ENCODE data around the gene ROS1.
"Not testable (repeated sequence)": the region's sequence is repeated elsewhere in the genome, so short reads cannot be mapped to it uniquely, and the experiment has no call there.

Gene ROS1

DNA sequence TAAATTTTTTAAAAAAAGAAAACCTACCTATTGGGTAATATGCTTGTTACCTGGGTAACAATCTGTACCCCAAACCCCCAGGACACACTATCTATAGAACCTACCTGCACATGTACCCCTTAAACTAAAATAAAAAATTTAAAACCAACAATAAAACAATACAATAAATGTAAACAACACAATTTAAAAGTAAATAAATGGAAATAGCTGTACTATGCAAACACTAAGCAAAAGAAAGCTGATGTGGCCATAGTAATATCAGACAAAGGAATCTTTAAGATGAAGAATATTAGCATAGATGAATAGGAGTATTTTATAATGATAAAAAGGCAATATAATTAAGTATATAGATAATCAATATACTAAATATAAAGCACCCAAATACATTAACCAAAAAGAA is 50.3 kb downstream of the ROS1 start:
- no peak for DNase-seq

DNA sequence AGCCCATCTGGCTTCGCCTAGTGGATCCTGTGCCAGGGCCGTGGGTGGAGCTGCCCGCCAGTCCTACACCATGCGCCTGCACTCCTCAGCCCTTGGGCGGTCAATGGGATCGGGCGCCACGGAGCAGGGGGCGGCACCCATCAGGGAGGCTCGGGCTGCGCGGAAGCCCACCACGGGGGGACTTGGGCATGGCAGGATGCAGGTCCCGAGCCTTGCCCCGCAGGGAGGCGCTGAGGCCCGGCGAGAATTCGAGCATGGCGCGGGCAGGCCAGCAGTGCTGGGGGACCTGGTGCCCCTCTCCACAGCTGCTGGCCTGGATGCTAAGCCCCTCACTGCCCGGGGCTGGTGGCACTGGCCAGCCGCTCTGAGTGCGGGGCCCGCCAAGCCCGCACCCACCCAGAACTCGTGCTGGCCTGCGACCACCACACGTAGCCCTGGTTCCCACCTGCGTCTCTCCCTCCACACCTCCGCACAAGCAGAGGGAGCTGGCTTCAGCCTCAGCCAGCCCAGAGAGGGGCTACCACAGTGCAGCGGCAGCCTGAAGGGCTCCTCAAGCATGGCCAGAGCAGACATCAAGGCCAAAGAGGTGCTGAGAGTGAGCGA is 52.4 kb downstream of the ROS1 start:
- DNase-seq, result no peak

DNA sequence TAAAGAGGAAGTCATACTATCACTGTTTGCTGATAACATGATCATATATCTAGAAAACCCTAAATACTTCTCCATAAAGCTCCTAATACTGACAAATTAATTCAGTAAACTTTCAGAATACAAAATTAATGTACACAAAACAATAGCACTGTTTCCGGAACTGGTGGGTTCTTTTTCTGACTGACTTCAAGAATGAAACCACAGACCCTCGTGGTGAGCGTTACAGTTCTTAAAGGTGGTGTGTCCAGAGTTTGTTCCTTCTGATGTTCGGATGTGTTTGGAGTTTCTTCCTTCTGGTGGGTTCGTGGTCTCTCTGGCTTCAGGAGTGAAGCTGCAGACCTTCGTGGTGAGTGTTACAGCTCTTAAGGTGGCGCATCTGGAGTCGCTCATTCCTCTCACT is 53.5 kb downstream of the ROS1 start:
- not testable (repeated sequence) for DNase-seq

DNA sequence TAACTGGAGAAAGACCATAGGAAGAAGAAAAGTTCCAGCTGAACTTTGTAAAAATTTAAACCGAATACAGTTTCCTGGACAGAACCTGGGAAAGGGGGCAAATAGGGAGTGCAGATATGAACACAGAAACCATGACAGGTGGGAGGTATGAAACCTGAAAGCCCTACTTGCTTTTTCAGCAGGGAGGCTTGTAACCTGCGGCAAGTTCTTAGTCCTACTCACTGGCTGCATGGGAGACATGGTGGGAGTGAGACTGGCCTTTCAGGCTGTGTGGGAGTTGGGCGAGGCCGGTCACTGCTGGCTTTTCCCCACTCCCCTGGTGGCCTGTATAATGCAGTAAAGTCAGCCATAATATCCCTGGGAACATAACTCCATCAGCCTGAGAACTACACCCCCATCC is 54.2 kb downstream of the ROS1 start:
- no peak for DNase-seq

DNA sequence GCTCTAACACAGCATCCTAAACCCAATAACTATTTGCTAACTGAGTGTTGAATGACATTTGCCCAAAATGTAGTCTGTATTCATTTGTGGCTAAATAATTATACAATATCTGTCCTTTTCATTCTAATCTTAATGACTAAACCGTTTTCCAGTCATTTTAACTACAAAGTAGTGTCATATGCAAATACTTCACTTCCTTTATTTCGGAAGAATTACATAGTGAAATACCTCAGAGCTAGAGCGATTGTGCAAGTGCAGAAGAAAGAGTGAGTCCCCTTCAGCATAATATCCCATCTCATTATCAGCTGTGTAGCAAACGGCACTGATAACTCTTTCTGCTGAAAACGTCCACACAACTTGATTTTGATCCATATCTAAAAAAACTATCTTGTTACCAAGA is 66.2 kb downstream of the ROS1 start:
- no peak for DNase-seq

DNA sequence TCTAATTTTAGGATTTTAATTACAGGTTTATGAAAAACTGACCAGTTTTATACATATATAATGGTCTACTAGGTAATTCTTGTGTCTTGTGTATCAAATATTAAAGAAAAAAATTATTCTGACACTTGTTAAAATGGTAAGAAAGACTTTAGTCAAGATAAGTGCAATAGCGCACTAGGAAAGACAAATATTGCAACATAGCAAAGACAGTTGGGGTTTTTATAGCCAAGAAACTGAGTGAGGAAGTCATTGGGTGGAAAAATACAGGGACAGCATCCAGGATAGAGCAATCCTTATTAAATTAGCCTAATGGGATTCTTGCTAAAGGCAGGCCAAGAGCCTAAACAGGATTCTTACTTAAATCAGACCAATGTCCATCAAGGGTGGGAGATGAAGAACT is 71.1 kb downstream of the ROS1 start:
- DNase-seq, result no peak

DNA sequence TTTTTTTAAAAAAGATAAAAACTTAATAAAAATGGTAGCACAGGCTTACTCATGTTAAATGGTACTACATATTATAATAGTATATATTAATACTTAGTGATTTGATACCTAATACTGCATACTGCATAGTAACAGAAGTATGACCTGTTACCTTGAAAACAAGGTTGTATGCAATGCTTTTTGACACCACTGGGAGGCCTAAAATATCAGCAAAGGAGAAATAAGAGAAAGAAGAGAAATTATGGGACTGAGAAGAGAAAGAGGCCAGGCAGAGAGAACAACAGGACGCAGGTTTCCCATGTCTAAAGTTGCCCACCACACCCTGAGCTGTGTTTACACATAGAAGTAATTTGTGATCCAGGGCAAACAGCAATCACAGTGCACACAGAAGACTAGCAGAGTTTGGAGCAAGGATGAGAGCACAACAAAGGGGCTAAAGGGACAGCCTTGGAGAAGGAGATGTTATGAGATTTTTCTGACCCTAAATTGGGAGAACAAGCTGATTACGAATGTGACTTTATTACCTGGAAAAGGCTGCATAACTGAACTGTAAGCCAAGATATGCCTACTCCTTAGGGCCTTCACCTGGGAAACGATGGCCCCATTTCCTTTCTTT is 73.2 kb downstream of the ROS1 start:
- DNase-seq, result peak; percentile 13

DNA sequence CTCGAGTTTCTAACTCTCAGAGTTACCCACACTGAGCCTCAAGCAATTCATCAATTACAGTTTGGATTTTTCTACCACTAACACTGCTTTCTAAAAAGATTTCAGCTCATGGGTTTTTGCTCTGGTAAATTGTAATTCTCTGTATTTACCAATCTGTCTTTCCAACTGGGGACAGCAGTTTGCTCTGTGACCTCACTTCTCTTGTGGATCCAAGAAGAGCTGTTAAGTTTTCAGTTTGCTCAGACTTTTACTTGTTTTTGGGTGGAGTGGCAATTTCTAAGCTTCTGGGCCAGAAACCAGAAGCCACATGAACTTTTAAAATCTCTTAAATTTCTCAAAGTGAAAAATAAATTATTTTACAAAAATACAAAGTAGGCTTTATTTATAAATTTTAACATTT is 74.2 kb downstream of the ROS1 start:
- DNase-seq, result no peak

DNA sequence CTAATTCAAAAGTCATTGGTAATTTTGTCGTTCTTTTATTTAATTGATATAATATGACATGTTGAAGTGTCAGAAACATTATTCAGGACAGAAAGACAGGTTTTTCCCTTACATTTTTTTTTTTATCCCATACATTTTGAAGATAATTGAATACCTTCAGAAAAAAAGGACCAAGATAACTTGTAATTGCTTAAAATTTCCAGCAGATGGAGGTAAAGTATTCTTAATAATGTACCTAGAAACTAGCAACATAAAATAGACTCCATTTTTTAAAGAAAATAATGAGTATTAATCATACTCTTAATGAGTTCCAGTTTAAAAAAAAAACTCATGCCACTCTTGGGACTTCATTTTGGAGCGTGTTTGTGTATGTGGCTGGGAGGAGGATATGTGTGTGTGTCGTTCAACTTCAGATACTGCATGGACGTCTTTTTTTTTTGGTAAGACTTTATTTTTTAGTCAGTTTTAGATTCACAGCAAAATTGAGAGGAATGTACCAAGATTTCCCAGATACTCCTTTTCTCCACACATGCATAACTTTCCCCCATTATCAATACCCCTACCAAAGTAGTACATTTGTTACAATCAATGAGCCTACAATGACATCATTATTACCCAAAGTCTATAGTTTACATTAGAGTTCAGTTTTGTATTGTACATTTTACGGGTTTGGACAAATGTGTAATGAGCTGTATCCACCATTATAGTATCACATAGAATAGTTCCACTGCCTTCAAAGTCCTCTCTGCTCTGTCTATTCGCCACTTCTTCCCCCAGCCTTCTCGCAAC is 79.4 kb downstream of the ROS1 start:
- peak; percentile 38 for DNase-seq

DNA sequence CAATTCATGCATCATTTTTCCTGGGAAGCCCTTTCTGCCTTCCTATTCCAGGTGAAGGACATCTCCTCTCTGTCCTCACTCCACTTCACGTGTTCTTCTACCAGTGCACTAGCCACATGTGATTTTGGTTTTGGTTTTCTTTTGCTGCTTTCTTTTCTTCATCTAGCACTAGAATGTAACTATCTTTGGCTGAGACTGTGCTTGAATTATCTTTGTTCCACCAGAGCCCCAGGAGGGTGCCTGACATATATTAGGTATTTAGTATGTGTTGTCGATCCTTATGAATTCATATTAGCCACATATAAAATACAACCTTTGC is 80.5 kb downstream of the ROS1 start:
- no peak for DNase-seq

DNA sequence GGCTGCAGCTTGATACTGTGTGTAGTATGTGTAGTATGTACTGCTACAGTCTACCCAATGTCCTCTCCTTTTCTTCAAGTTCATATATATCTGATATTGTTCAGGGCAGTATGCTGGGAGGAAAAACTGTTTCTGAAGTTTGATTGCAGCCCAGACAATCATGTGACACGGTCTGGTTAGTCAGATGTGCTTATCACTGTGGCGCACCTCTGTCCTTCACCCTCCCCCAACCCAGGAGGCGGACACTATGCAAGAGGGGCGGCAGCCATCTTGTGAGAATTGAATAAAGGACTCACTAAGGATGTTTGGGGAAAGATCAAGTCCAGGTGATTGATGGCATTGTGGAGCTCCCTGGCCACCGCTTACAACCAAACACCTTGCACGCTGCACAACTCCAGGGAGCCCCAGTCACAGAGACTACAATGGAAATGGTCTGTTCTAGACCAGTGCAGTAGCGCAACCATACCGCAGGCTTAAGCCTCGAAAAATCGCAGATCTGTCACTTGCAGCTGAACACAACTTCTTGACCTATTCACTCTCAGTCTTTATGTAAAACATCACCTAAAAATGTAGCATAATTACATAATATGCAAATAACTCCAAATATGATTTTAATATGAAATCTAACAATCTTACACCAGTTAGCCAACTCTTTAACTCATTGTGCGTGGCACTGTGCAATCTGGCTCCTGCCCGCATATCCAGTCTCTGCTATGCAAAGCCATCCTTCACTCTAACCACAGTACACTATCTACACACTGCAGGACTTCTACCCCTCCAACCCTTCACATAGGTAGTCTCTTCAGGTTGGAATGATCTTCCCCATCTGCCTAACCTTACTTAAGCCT is 81.1 kb downstream of the ROS1 start:
- DNase-seq, result no peak

DNA sequence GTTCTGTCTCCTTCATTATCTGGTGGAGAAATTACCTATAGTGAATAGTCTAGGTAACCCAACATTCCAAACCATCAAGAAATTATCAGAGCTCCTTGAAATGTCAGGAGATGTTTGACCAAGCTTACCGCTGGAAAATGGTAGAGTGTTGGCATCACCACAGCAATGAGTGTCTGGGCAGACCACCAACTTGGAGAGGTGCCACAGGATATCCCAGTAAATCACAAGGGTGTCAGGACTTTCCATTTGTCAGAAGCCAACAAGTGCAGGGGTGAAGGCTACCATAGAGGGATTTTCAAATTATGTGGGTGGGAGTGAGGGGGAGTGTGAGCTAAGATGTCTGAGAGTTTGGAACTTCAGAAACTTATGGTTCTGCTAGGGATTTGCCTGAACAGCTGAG is 87.2 kb downstream of the ROS1 start:
- DNase-seq, result no peak

DNA sequence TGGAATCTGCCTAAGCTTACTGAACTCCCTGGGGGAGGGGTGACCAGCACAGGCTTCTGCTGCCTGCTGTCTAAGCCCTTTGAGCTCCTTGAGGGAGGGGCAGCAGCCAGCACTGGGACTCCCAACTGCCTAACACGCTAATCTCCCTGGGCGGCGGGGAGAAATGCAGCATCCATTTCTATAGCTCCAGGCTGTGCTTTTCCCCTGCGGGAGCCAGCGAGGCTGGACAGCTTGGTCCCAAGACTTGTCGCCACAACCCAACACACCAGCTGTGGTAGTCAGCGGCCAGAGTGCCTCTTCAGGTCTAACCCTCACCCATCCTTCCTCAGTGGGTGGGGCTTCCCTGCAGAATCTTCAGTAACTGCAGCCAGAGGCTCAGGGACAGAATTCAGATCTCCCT is 95.8 kb downstream of the ROS1 start:
- DNase-seq, result no peak

DNA sequence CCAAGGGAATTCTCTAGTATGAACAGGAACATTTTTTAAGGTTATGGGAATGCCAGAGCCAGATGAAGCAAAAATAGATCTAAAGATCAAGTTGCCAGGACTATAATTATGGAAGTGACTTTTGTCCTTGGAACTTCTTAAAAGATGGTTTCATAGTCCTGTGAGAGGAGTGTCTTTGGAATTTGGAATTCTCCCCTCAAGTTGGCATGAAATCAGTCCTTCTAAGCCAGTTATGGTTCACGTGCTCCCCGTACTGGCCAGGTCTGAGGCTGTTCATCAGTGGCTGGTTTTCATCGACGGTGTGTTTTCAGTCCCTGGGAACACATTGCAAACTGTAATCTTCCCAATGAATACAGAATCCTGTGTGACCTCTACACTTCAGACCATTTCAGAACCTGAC is 97.2 kb downstream of the ROS1 start:
- DNase-seq, result no peak

DNA sequence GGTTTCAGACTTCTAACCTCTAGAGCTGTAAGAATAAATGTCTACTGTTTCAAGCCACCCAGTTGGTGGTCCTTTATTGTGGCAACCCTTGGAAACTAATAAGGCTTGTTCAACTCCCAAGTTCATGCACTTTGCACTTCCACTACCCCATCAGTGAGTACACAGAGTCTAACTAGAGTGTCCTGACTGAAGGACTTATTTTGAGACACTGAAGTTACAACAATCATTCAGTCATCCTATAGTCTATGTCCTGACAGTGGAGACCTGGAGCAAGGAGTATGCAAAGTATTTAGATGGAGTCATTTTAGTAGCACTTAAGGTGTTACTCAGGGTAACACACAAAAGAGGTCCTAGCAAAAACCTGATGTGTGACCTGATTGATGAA is 97.7 kb downstream of the ROS1 start:
- DNase-seq, result no peak

DNA sequence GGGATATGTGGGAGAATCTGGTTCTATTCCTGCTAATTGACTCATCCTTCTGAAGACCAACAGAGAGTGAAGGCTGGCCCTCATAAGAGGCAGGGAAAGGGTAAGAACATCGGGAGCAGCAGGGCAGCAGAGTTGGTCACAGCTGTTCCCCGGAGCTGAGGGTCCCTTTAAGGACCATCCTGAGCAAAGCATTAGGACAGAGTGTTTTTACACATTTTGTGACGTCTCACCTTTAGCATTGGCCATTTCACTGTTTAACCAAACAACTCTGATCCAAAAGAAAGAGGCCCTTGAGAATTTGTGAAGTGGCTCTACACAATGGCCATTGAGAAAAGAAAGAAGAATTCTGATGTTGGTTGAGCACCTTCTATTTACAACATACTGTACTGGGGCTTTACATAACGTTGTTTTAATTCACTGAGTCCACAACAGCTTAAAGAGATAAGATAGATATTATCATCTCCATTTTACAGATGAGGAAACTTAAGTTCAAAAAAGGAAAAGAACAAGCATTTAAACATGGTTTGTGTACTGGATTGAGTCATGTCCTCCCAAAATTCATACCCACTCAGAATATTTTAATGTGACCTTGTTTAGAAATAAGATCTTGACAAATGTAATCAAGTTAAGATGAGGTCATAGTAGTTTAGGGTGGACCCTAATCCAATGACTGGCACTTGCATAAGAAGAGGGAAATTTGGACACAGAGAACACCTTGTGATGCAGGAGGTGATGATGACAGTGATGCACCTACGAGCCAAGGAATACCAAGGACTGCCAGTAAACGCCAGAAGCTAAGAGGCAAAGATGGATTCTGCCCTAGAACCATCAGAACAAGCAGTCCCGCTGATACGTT is 98.4 kb downstream of the ROS1 start:
- no peak for DNase-seq

DNA sequence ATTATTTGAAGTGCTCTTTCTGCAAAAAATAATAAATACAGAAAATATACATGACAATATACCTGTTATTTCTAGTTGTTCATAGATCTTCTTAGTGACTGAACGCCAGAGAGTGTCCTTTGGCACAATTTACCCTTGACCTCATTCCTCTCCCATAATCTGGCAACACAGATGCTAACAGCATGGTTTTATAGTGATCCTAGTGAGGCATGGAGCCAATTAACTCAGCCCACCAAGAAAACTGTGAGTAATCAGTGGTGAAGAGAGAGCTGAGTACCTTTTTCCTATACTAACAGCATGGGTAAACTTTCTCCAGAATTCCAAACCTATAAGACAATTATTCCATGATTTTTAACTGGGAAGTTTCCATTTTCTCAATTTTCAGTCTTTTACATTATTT is 99.3 kb downstream of the ROS1 start:
- DNase-seq, result no peak

DNA sequence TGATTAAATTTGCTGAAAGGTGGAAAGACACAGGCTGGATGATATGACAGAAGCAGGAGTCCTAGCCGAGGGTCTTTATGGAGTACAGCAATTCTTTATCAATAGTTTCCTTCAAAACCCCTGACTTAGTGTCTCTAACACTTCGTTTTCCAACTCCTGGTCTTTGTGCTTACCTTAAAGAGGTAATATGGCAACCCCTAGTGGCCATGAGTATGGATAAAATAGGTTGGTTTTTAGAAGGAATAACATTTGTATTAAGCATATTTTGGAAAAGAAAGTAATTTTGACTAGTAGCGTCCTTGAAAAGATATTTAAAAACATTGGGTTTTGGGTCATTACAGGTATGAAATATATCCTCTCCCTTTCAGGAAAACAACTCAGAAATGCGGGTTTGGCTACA is 108.5 kb downstream of the ROS1 start:
- no peak for DNase-seq

DNA sequence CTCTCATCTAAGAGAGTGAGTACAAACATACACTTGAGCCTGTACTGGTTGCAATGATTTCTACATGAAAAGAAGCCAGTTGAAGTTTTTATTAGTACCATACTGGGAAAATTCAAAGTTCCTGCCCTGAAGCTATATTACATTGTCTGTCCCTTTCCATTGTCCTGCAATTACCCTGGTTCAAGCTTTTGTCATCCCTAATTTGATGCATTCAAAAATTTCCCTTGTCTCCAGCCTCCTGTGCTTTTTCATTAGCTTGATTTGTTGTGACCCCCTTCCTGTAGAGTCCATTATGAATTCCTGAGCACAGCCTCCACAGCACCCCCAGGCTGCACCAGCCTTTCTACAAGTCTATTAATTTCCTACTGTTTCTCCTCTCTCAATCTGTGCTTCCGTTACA is 114.0 kb downstream of the ROS1 start:
- no peak for DNase-seq

DNA sequence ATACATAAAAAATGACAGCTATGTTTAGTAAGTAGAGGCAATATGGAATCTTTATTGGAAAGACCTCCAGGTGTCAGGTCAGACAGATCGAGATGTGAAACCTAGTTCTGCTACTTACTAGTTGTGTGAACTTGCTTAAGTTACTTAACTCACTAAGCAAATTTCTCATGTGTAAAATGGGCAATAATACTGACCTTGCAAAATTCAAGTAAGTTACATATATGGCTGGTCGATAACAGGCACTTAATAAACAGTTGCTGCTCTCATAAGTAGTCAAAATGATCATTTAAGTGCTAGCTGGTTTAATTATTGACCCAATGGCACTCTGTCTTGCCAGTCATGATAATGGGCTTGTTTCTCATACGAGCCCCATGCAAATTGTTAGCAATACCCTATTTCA is 114.4 kb downstream of the ROS1 start:
- DNase-seq, result no peak

DNA sequence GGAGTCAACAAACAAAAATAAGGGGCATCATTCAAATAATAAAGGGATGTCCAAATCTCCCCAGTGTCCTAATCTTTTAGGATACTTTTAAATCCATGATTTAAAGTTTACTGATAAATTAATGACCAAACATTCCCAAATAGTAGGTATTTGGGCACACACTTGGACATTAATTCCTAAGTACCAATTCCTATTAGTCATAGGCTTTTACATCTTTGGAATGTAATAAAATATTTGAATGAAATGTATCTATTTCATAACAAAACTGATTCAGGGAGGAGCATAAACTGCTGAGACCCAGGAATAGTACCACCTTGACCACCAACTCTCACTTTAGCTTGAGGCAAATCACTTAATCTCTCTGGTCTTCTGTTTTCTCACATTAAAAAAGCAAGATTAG is 116.1 kb downstream of the ROS1 start:
- no peak for DNase-seq

DNA sequence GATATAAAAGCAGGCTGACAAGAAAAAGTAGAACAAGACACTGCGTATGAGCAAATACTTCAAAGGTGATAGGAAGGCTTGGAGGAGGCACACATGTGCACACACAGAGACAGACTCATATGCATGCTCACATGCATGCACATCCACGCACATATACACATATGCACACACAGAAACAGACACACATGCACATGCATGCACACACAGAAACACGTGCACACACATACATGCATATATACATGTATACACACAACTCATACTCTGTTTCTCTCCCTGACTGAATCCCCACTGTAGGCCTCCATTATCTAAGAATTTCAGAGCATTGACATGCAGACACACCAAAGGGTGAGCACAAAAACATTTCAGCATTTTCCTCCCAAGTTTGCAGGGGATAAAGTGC is 116.7 kb downstream of the ROS1 start:
- DNase-seq, result no peak

DNA sequence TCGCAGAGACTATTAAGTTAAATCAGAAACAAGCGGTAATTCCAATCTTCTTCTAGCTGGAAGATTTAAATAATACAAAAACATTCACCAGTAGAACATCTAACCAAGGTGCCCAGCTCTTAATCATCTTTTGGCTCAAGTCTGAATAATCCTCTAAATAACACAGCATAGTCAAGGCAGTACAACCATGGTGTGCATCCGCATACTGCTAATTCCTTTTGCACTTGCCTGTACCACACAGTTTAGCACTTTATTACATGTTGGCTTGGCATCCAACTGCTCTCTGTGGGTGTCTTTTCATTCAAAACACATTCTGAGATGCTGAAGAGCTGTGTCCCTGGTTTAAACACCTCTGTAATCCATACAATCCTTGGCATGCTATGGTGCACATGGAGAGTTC is 118.1 kb downstream of the ROS1 start:
- no peak for DNase-seq

Measured in kidney glomerular epithelial cell (primary cell).